GM18867 (cell line): Measurements from ENCODE around the gene CCIN.
"Not testable (repeated sequence)": the region's sequence is repeated elsewhere in the genome, so short reads cannot be mapped to it uniquely, and the experiment has no call there.

Experiments
- ATAC-seq: cut with Tn5 transposase; IDR thresholded peaks from one replicate; pipeline ENCODE4 v1.9.1; 2021; ENCODE audit warnings: mild to moderate bottlenecking, moderate library complexity; ENCODE audit not compliant: unreplicated experiment

CCIN gene

GRCh38 chr9:36169166-36169565 is at the start of gene CCIN:
Gene CCIN, plus strand, starts transcription at chr9:36169388. Its CDS starts 115 bp downstream, at chr9:36169503.
- no peak for ATAC-seq

- ATAC-seq = no peak
Observed at GRCh38 chr9:36119476-36119875, 49.7 kb upstream of the CCIN start.

- no peak for ATAC-seq
Observed at GRCh38 chr9:36120705-36121104, 48.5 kb upstream of the CCIN start.

- no peak for ATAC-seq
Observed at GRCh38 chr9:36121971-36122370, 47.2 kb upstream of the CCIN start.

GRCh38 chr9:36123515-36123914 is 45.7 kb upstream of the CCIN start:
- no peak for ATAC-seq

GRCh38 chr9:36125062-36125855 is 43.9 kb upstream of the CCIN start:
- ATAC-seq = no peak

GRCh38 chr9:36126016-36126730 is 43.0 kb upstream of the CCIN start:
- no peak for ATAC-seq

GRCh38 chr9:36127652-36128244 is 41.4 kb upstream of the CCIN start:
- no peak for ATAC-seq

- ATAC-seq = no peak
Observed at GRCh38 chr9:36128349-36128748, 40.8 kb upstream of the CCIN start.

- ATAC-seq = no peak
Observed at GRCh38 chr9:36129139-36129538, 40.0 kb upstream of the CCIN start.

- not testable (repeated sequence) for ATAC-seq
Observed at GRCh38 chr9:36131666-36132065, 37.5 kb upstream of the CCIN start.

- ATAC-seq = no peak
Observed at GRCh38 chr9:36132086-36132485, 37.1 kb upstream of the CCIN start.

- no peak for ATAC-seq
Observed at GRCh38 chr9:36134761-36135505, 34.3 kb upstream of the CCIN start.

- ATAC-seq = no peak
Observed at GRCh38 chr9:36135741-36136271, 33.4 kb upstream of the CCIN start.

GRCh38 chr9:36136272-36136893 is 32.8 kb upstream of the CCIN start, which contains the start of gene GLIPR2:
Gene GLIPR2, plus strand, starts transcription at chr9:36136733. Its CDS starts 46 bp downstream, at chr9:36136779.
- ATAC-seq = peak; percentile 94

GRCh38 chr9:36136894-36137391 is 32.2 kb upstream of the CCIN start:
- ATAC-seq = peak; percentile 14

GRCh38 chr9:36137392-36138004 is 31.7 kb upstream of the CCIN start:
- ATAC-seq = no peak

GRCh38 chr9:36138496-36138895 is 30.7 kb upstream of the CCIN start:
- ATAC-seq = no peak

GRCh38 chr9:36138901-36139300 is 30.3 kb upstream of the CCIN start:
- no peak for ATAC-seq
